Measurements from ENCODE around the gene HGD. TPM values are rescaled to one million over a fixed set of nuclear protein-coding genes. Genes with fewer than 3 reads are reported as not detected.

Gene HGD
- total RNA-seq, 1 donor, result 0.09 TPM

GRCh38 chr3:120650311-120650710 is 31.7 kb downstream of the HGD start:
- TF ChIP-seq CTCF (IDR thresholded peaks at IDR 0.05; ENCODE audit: insufficient read depth, low read length), result no peak
- H3K4me3 ChIP-seq (ENCODE audit: low read depth, low read length), result no peak overlapping the region
- DNase-seq (ENCODE audit: low read depth), result no peak

GRCh38 chr3:120649830-120650233 is 32.2 kb downstream of the HGD start:
- no peak for TF ChIP-seq CTCF (IDR thresholded peaks at IDR 0.05; ENCODE audit: insufficient read depth, low read length)
- H3K4me3 ChIP-seq (ENCODE audit: low read depth, low read length), result no peak overlapping the region
- DNase-seq (ENCODE audit: low read depth), result no peak

GRCh38 chr3:120648290-120648689 is 33.7 kb downstream of the HGD start:
- no peak for DNase-seq (ENCODE audit: low read depth)

GRCh38 chr3:120646771-120647432 is 35.1 kb downstream of the HGD start:
- TF ChIP-seq CTCF (IDR thresholded peaks at IDR 0.05; ENCODE audit: insufficient read depth, low read length), result no peak
- peak; percentile 65 for DNase-seq (ENCODE audit: low read depth)
- no peak overlapping the region for H3K4me3 ChIP-seq (ENCODE audit: low read depth, low read length)

More at GRCh38 chr3:120648290-120648689, 33.7 kb downstream of the HGD start:
- no peak overlapping the region for H3K4me3 ChIP-seq (ENCODE audit: low read depth, low read length)
- TF ChIP-seq CTCF (IDR thresholded peaks at IDR 0.05; ENCODE audit: insufficient read depth, low read length), result no peak

- no peak for TF ChIP-seq CTCF (IDR thresholded peaks at IDR 0.05; ENCODE audit: insufficient read depth, low read length)
- no peak for DNase-seq (ENCODE audit: low read depth)
- no peak overlapping the region for H3K4me3 ChIP-seq (ENCODE audit: low read depth, low read length)
Measured at GRCh38 chr3:120645083-120645845, 36.8 kb downstream of the HGD start.

GRCh38 chr3:120642368-120642948 is 39.6 kb downstream of the HGD start:
- TF ChIP-seq CTCF (IDR thresholded peaks at IDR 0.05; ENCODE audit: insufficient read depth, low read length), result peak; percentile 19
- H3K4me3 ChIP-seq (ENCODE audit: low read depth, low read length), result no peak overlapping the region
- DNase-seq (ENCODE audit: low read depth), result peak; percentile 52
